PC-9 (cell line): ENCODE data around the gene CERKL. TPM values are rescaled to one million over a fixed set of nuclear protein-coding genes. Genes with fewer than 3 reads are reported as not detected.

Experiments
- BruUV-seq: library from RNA; stranded (reverse); fragments of 400-500 nt; replicated peaks from 2 replicates; lab custom pipeline; 2021; lab: Mats Ljungman, UMichigan
- CTCF ChIA-PET: fragments of 300-600 bp; sonication (Branson Sonifier 250); formaldehyde crosslinking; loops from one replicate; lab custom pipeline; 2022; ENCODE audit warnings: antibody characterized with exemption; lab: Charles Lee
- POLR2A ChIA-PET: fragments of 300-600 bp; sonication (Branson Sonifier 250); formaldehyde crosslinking; loops from one replicate; lab custom pipeline; 2022; ENCODE audit warnings: antibody characterized with exemption; ENCODE audit not compliant: unreplicated experiment; lab: Charles Lee
- DNase-seq, 2 experiments: peaks; one replicate each; pipeline versions ENCODE4 v3.0.0 to v3.0.0-alpha.2; 2015 to 2022; ENCODE audit warnings: mixed read lengths in 1 of 2
- H2AFZ ChIP-seq: fragments of 200-600 bp; sonication (generic); 2 replicates; pipeline ENCODE4 v1.8.1; 2017; ENCODE audit warnings: antibody characterized with exemption
- H3F3A ChIP-seq: fragments of 200-600 bp; sonication (generic); 2 replicates; pipeline ENCODE4 v1.8.1; 2017; ENCODE audit warnings: antibody characterized with exemption, mild to moderate bottlenecking, low read depth; ENCODE audit not compliant: insufficient read depth
- H3K27ac ChIP-seq: fragments of 200-600 bp; sonication (generic); 2 replicates; pipeline ENCODE4 v1.6.1; 2016; ENCODE audit warnings: mixed run types
- H3K27me3 ChIP-seq: fragments of 200-600 bp; sonication (generic); 2 replicates; pipeline ENCODE4 v1.6.1; 2016; ENCODE audit warnings: low read depth, mixed run types; ENCODE audit not compliant: insufficient read depth
- H3K36me3 ChIP-seq: fragments of 200-600 bp; sonication (generic); 2 replicates; pipeline ENCODE4 v1.6.1; 2016; ENCODE audit warnings: low read depth, mixed run types
- H3K4me1 ChIP-seq: fragments of 200-600 bp; sonication (generic); replicated peaks from 2 replicates; pipeline ENCODE4 v1.6.1; 2016; ENCODE audit warnings: mixed run types; ENCODE audit not compliant: insufficient read depth
- H3K4me2 ChIP-seq: fragments of 200-600 bp; sonication (generic); 2 replicates; pipeline ENCODE4 v1.6.1; 2017; ENCODE audit warnings: mixed run types
- H3K4me3 ChIP-seq: fragments of 200-600 bp; sonication (generic); 2 replicates; pipeline ENCODE4 v1.6.1; 2016; ENCODE audit warnings: mixed run types
- H3K79me2 ChIP-seq: fragments of 200-600 bp; sonication (generic); 2 replicates; pipeline ENCODE4 v1.6.1; 2017; ENCODE audit warnings: low read depth, mixed run types
- H3K9me2 ChIP-seq: fragments of 200-600 bp; sonication (generic); 2 replicates; pipeline ENCODE4 v1.8.1; 2017; ENCODE audit warnings: mild to moderate bottlenecking; ENCODE audit not compliant: insufficient read depth
- H3K9me3 ChIP-seq: fragments of 200-600 bp; sonication (generic); 2 replicates; pipeline ENCODE4 v1.8.1; 2016; ENCODE audit warnings: low read depth; ENCODE audit not compliant: insufficient read depth
- H4K20me1 ChIP-seq: fragments of 200-600 bp; sonication (generic); 2 replicates; pipeline ENCODE4 v1.8.1; 2017; ENCODE audit not compliant: insufficient read depth
- EZH2 ChIP-seq: fragments of 200-600 bp; sonication (generic); IDR thresholded peaks from 2 replicates; pipeline ENCODE4 v1.8.0; 2017; ENCODE audit warnings: antibody characterized with exemption, low read depth
- intact Hi-C: fragments of 100-400 bp; cut with micrococcal nuclease; formaldehyde crosslinking; loops from one replicate; pipeline ENCODE4 v1.10.0; 2022; ENCODE audit not compliant: unreplicated experiment
- total RNA-seq: library from RNA; stranded (reverse); gene quantifications from 2 replicates; pipeline ENCODE4 v1.2.3, GENCODE V29; 2021
- TF ChIP-seq, protein P1 (sequence below): fragments of 200-600 bp; sonication (generic); conservative IDR thresholded peaks from 2 replicates; pipeline ENCODE4 v1.6.1; 2017; ENCODE audit warnings: mixed run types, antibody characterized with exemption, mild to moderate bottlenecking, moderate library complexity

Gene CERKL
- total RNA-seq, 1 experiment from 2014 or later: 1.6 TPM

DNA sequence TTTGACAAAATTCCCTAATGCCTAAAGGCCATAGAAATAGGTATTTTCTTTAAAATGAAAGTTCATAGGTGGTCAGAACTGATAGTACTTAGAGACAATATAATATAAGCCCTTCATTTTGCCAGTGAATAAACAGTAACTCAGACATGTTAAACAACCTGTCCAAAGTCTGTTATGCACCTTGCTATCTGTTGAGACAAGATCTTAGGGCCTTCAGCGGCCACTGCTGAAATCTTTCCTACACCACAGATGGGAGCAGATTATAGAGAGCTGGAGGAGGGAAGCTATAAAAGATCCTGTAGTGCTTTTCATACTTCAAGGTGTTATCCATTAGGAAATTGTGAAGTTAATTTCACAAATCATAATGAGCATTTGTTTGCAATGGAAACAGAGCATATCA is 13.8 kb downstream of the CERKL start:
- TF ChIP-seq EZH2: no peak
- TF ChIP-seq, protein P1, sequence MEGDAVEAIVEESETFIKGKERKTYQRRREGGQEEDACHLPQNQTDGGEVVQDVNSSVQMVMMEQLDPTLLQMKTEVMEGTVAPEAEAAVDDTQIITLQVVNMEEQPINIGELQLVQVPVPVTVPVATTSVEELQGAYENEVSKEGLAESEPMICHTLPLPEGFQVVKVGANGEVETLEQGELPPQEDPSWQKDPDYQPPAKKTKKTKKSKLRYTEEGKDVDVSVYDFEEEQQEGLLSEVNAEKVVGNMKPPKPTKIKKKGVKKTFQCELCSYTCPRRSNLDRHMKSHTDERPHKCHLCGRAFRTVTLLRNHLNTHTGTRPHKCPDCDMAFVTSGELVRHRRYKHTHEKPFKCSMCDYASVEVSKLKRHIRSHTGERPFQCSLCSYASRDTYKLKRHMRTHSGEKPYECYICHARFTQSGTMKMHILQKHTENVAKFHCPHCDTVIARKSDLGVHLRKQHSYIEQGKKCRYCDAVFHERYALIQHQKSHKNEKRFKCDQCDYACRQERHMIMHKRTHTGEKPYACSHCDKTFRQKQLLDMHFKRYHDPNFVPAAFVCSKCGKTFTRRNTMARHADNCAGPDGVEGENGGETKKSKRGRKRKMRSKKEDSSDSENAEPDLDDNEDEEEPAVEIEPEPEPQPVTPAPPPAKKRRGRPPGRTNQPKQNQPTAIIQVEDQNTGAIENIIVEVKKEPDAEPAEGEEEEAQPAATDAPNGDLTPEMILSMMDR: no peak
- Histone ChIP-seq H3F3A (no peaks in the 10 kb centered on the region), H3K79me2 (no peaks in the 10 kb centered on the region), H3K4me3 (no peak overlapping the region), H2AFZ (no peak overlapping the region), H3K4me2 (no peak overlapping the region), H3K27me3 (no peaks in the 10 kb centered on the region), H3K9me3 (no peaks in the 10 kb centered on the region), H3K9me2 (no peaks in the 10 kb centered on the region; the same call in 1 of the 2 replicates), H3K27ac (no peak overlapping the region), H4K20me1 (no peaks in the 10 kb centered on the region), H3K36me3 (no peaks in the 10 kb centered on the region), H3K4me1 (no peaks in the 10 kb centered on the region)
- ChIA-PET CTCF (no interaction called here), POLR2A (interaction anchor here (0.7 kb wide), 1 partner anchor 31 kb away, joined by 6 read pairs; no protein-coding TSS in a partner anchor)
- intact Hi-C loops: no loop called here
- DNase-seq: no peak
- BruUV-seq: no TSS peak

DNA sequence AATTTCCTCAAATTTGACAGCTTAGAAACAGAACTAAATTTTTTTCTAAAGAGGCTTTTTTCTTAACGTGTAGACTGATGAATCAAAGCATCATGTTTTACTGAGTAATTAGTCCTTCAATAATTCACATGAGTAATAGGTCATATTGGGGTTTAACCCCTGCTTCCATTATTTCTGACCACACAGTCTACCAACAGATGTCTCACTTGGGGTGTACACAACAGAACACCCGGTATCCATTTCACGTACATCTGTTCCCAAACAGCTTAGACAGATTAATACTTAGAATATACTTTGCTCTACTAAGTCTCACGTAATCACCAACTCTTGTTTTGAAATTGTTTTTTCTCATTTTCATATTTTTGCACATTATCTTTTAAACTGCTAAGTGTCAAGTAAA is 14.8 kb downstream of the CERKL start:
- TF ChIP-seq, protein P1: no peak
- no peak for TF ChIP-seq EZH2

DNA sequence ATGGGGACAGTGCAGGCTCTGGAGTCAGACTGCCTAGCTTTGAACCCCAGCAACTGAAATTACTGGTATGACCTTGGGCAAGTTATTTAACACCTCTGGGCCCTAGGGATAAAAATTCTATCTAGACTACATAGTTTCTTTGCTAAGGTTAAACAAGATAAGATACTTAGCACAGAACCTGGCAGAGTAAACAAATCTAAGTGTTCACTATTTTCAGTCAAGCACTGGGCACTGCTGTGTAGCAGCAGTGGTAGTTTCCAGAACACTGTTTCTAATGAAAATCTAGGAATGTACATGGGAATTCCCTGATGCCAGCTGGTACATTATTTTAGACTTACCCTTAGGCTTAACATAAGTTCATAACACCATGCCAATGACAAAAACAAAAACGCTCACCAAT is 17.2 kb downstream of the CERKL start:
- no TSS peak for BruUV-seq
- Histone ChIP-seq H3K36me3 (no peaks in the 10 kb centered on the region), H3K27ac (no peak overlapping the region), H3K4me2 (no peak overlapping the region), H3K27me3 (no peaks in the 10 kb centered on the region), H3K9me3 (no peaks in the 10 kb centered on the region), H3K79me2 (no peaks in the 10 kb centered on the region), H3K4me3 (no peak overlapping the region), H3K9me2 (no peaks in the 10 kb centered on the region; the same call in 1 of the 2 replicates), H4K20me1 (no peaks in the 10 kb centered on the region), H3F3A (no peaks in the 10 kb centered on the region), H2AFZ (no peak overlapping the region), H3K4me1 (no peaks in the 10 kb centered on the region)
- intact Hi-C loops: no loop called here
- ChIA-PET CTCF (no interaction called here), POLR2A (no interaction called here)
- no peak for TF ChIP-seq EZH2
- DNase-seq: no peak

More for the DNA sequence above, 14.8 kb downstream of the CERKL start:
- ChIA-PET CTCF (interaction anchor here (0.6 kb wide), 1 partner anchor 497 kb away, joined by 3 read pairs; no protein-coding TSS in a partner anchor), POLR2A (no interaction called here)
- Histone ChIP-seq H3F3A (no peaks in the 10 kb centered on the region), H3K9me2 (no peaks in the 10 kb centered on the region; the same call in 1 of the 2 replicates), H4K20me1 (no peaks in the 10 kb centered on the region), H3K9me3 (no peaks in the 10 kb centered on the region), H3K4me3 (no peak overlapping the region), H3K27me3 (no peaks in the 10 kb centered on the region), H3K27ac (no peak overlapping the region), H3K36me3 (no peaks in the 10 kb centered on the region), H2AFZ (no peak overlapping the region), H3K4me1 (no peaks in the 10 kb centered on the region), H3K4me2 (no peak overlapping the region), H3K79me2 (no peaks in the 10 kb centered on the region)
- intact Hi-C loops: no loop called here
- no peak for DNase-seq
- BruUV-seq: no TSS peak

DNA sequence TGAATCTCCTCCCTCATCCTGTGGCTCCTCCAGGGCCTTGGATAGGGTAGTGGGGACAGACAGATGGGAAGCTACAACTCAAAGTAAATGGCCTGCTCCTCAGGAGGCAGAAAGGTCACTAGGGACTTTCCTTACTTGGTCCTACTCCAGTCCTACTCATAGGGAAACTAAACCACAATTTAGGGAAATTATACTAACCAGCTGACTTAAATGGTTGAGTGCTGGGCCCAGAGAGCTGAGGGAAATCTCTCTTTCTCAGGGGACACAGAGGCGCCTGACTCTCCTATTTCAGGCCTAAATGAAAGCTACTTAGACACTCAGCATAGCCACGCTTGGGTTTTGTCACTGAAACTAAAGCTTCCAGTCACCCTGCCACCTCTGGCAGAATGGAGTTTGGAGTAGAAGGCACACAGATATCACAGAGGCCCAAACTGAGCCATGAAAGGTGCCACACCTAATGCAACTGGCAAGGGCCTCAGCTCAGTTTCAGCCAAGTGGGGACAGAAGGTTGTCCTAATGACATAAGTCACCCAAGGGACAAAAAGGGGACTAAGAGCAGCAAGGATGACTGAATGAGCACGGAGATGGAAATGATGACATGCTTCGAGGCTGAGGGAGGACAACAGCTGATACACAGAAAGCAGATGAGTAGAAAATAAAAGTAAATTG is 24.0 kb downstream of the CERKL start:
- no peaks in the 10 kb centered on the region for H3K4me1 ChIP-seq
- no peaks in the 10 kb centered on the region for H3K27me3 ChIP-seq
- no peak overlapping the region for H3K27ac ChIP-seq
- H3K79me2 ChIP-seq: no peaks in the 10 kb centered on the region
- H2AFZ ChIP-seq: no peak overlapping the region
- no peaks in the 10 kb centered on the region for H3F3A ChIP-seq
- no peak overlapping the region for H3K4me2 ChIP-seq
- ChIA-PET CTCF (no interaction called here), POLR2A (no interaction called here)
- no peaks in the 10 kb centered on the region for H3K36me3 ChIP-seq
- DNase-seq: no peak
- intact Hi-C loops: no loop called here
- no peaks in the 10 kb centered on the region for H3K9me2 ChIP-seq
- no peaks in the 10 kb centered on the region for H4K20me1 ChIP-seq
- no TSS peak for BruUV-seq
- TF ChIP-seq, protein P1: no peak
- TF ChIP-seq EZH2: no peak
- H3K9me3 ChIP-seq: no peaks in the 10 kb centered on the region
- no peak overlapping the region for H3K4me3 ChIP-seq
